ENCODE data around the gene GPBP1L1. TPM values are rescaled to one million over a fixed set of nuclear protein-coding genes. Genes with fewer than 3 reads are reported as not detected.
A peak's percentile ranks its signal among the peaks of the same experiment; 100 is the strongest.

GPBP1L1 gene
- total and polyA plus RNA-seq, 9 of the 15 experiments (the other 6 are each of a cell fraction or from before 2014, with no cell fraction given), result 86.0 to 216 (median 138) TPM

GRCh38 chr1:45583666-45584350, 102.5 kb downstream of the GPBP1L1 start, which contains the start of gene NASP (continued):
- TF ChIP-seq ARID4B (CRISPR knock-in tag; IDR thresholded peaks at IDR 0.05) (peak; percentile 95), NCOA1 (IDR thresholded peaks at IDR 0.05; ENCODE audit: low read depth) (peak; percentile 71), MAFF (IDR thresholded peaks at IDR 0.05; ENCODE audit: low read length) (no peak), SMARCB1 (IDR thresholded peaks at IDR 0.05; ENCODE audit: insufficient read length, low read depth) (no peak), CTBP1 (IDR thresholded peaks at IDR 0.05; ENCODE audit: borderline replicate concordance) (no peak), USF1 (CRISPR knock-in tag; IDR thresholded peaks at IDR 0.05) (no peak), NCOR1 (IDR thresholded peaks at IDR 0.05) (peak; percentile 65), KDM1A (IDR thresholded peaks at IDR 0.05) (no peak), ELF4 (CRISPR knock-in tag; IDR thresholded peaks at IDR 0.05) (no peak), RBM34 (IDR thresholded peaks at IDR 0.05; ENCODE audit: borderline replicate concordance, insufficient read depth, low read length) (no peak), FOXK2 (conservative IDR thresholded peaks at IDR 0.05 in 1 of 2, IDR thresholded peaks at IDR 0.05 in 1 of 2; ENCODE audit: low read depth in 2 of 2) (peak; percentile 3 to 40; a peak in 1 of 4 replicates), CHD4 (IDR thresholded peaks at IDR 0.05; ENCODE audit: insufficient read depth, insufficient replicate concordance, low read depth, low read length, poor library complexity, severe bottlenecking) (no peak), RREB1 (CRISPR knock-in tag; IDR thresholded peaks at IDR 0.05) (no peak), ETV5 (CRISPR knock-in tag; IDR thresholded peaks at IDR 0.05; ENCODE audit: low read depth) (peak; percentile 64)
- TF ChIP-seq, protein P1, sequence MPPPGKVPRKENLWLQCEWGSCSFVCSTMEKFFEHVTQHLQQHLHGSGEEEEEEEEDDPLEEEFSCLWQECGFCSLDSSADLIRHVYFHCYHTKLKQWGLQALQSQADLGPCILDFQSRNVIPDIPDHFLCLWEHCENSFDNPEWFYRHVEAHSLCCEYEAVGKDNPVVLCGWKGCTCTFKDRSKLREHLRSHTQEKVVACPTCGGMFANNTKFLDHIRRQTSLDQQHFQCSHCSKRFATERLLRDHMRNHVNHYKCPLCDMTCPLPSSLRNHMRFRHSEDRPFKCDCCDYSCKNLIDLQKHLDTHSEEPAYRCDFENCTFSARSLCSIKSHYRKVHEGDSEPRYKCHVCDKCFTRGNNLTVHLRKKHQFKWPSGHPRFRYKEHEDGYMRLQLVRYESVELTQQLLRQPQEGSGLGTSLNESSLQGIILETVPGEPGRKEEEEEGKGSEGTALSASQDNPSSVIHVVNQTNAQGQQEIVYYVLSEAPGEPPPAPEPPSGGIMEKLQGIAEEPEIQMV (tag; conservative IDR thresholded peaks at IDR 0.05; ENCODE audit: low read depth), result no peak

Data from K562 (cell line).